Hepatocyte (in vitro differentiated cells): ENCODE measurements around the gene MYH6.

Experiments
- EZH2 ChIP-seq: fragments of 200-600 bp; sonication (generic); IDR thresholded peaks from 2 replicates; pipeline ENCODE4 v1.6.1; 2016; ENCODE audit warnings: antibody characterized with exemption, mild to moderate bottlenecking, borderline replicate concordance
- EZH2phosphoT487 ChIP-seq: fragments of 200-600 bp; sonication (generic); IDR thresholded peaks from one replicate; pipeline ENCODE4 v1.6.1; 2018; ENCODE audit warnings: antibody characterized with exemption, mild to moderate bottlenecking, low read depth, moderate library complexity; ENCODE audit not compliant: unreplicated experiment, severe bottlenecking
- TF ChIP-seq, protein P1 (sequence below): fragments of 200-600 bp; sonication (generic); IDR thresholded peaks from 2 replicates; pipeline ENCODE4 v1.5.1; 2016; ENCODE audit warnings: antibody characterized with exemption, mild to moderate bottlenecking; ENCODE audit not compliant: poor library complexity

- TF ChIP-seq, protein P1, sequence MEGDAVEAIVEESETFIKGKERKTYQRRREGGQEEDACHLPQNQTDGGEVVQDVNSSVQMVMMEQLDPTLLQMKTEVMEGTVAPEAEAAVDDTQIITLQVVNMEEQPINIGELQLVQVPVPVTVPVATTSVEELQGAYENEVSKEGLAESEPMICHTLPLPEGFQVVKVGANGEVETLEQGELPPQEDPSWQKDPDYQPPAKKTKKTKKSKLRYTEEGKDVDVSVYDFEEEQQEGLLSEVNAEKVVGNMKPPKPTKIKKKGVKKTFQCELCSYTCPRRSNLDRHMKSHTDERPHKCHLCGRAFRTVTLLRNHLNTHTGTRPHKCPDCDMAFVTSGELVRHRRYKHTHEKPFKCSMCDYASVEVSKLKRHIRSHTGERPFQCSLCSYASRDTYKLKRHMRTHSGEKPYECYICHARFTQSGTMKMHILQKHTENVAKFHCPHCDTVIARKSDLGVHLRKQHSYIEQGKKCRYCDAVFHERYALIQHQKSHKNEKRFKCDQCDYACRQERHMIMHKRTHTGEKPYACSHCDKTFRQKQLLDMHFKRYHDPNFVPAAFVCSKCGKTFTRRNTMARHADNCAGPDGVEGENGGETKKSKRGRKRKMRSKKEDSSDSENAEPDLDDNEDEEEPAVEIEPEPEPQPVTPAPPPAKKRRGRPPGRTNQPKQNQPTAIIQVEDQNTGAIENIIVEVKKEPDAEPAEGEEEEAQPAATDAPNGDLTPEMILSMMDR = no peak
- TF ChIP-seq EZH2 (no peak), EZH2phosphoT487 (no peak)
Observed at GRCh38 chr14:23396126-23396525, 11.9 kb downstream of the MYH6 start.
